Sigmoid colon (tissue), 3 donors: ENCODE results near the gene PTTG2.

Experiments used
- POLR2A ChIP-seq, 2 donors: fragments of 450-650 bp; IDR thresholded peaks; one replicate each; pipeline ENCODE4 v1.6.1; 2016; ENCODE audit warnings: antibody characterized with exemption in 2 of 2, mild to moderate bottlenecking in 2 of 2, moderate library complexity in 2 of 2
- TF ChIP-seq, protein P1 (sequence below), 4 experiments: fragments of 450-650 bp in 3 of 4; fragments of 200-600 bp in 1 of 4; IDR thresholded peaks; one replicate each; pipeline ENCODE4 v1.5.1; 2016 to 2019; ENCODE audit warnings: antibody characterized with exemption in 4 of 4, mild to moderate bottlenecking in 3 of 4, moderate library complexity in 2 of 4

- TF ChIP-seq, protein P1, sequence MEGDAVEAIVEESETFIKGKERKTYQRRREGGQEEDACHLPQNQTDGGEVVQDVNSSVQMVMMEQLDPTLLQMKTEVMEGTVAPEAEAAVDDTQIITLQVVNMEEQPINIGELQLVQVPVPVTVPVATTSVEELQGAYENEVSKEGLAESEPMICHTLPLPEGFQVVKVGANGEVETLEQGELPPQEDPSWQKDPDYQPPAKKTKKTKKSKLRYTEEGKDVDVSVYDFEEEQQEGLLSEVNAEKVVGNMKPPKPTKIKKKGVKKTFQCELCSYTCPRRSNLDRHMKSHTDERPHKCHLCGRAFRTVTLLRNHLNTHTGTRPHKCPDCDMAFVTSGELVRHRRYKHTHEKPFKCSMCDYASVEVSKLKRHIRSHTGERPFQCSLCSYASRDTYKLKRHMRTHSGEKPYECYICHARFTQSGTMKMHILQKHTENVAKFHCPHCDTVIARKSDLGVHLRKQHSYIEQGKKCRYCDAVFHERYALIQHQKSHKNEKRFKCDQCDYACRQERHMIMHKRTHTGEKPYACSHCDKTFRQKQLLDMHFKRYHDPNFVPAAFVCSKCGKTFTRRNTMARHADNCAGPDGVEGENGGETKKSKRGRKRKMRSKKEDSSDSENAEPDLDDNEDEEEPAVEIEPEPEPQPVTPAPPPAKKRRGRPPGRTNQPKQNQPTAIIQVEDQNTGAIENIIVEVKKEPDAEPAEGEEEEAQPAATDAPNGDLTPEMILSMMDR (IDR thresholded peaks at IDR 0.05), result no peak
- no peak for TF ChIP-seq POLR2A (IDR thresholded peaks at IDR 0.05)
These were observed 16.8 kb downstream of the PTTG2 start for GRCh38 chr4:37976991-37977470.
